Stimulated activated CD4-positive, alpha-beta T cell treated with anti-CD3 and anti-CD28 coated beads, Interleukin-1b, Interleukin-23, amount 100 ng/mL, for 1 hour (primary cell): Measurements from ENCODE around the gene SLC6A19.

Experiments used
- DNase-seq, 2 donors: peaks; one replicate each; pipeline ENCODE4 v3.0.0-alpha.2; 2020; ENCODE audit warnings: low read depth in 2 of 2

SLC6A19 gene

GRCh38 chr5:1180841-1181271, 20.5 kb upstream of the SLC6A19 start:
- no peak for DNase-seq

- DNase-seq: no peak
Observed at GRCh38 chr5:1181451-1182359, 19.7 kb upstream of the SLC6A19 start.

- DNase-seq: no peak
Observed at GRCh38 chr5:1182360-1182632, 19.1 kb upstream of the SLC6A19 start.

GRCh38 chr5:1182633-1183423, 18.6 kb upstream of the SLC6A19 start:
- no peak for DNase-seq

GRCh38 chr5:1183424-1184162, 17.8 kb upstream of the SLC6A19 start:
- DNase-seq: no peak

GRCh38 chr5:1184163-1184470, 17.3 kb upstream of the SLC6A19 start:
- no peak for DNase-seq

- DNase-seq: no peak
Observed at GRCh38 chr5:1184481-1184880, 16.9 kb upstream of the SLC6A19 start.

GRCh38 chr5:1185038-1185627, 16.3 kb upstream of the SLC6A19 start:
- DNase-seq: no peak

- DNase-seq: no peak
Observed at GRCh38 chr5:1185629-1186350, 15.6 kb upstream of the SLC6A19 start.

GRCh38 chr5:1186351-1187233, 14.8 kb upstream of the SLC6A19 start:
- DNase-seq: no peak

- no peak for DNase-seq
Observed at GRCh38 chr5:1187234-1187949, 14.0 kb upstream of the SLC6A19 start.

- DNase-seq: no peak
Observed at GRCh38 chr5:1187950-1188334, 13.5 kb upstream of the SLC6A19 start.

GRCh38 chr5:1188464-1188863, 12.9 kb upstream of the SLC6A19 start:
- DNase-seq: no peak

- no peak for DNase-seq
Observed at GRCh38 chr5:1189269-1189668, 12.1 kb upstream of the SLC6A19 start.

GRCh38 chr5:1190278-1190677, 11.1 kb upstream of the SLC6A19 start:
- DNase-seq: no peak

GRCh38 chr5:1190837-1191239, 10.6 kb upstream of the SLC6A19 start:
- no peak for DNase-seq

GRCh38 chr5:1192971-1193590, 8.3 kb upstream of the SLC6A19 start:
- no peak for DNase-seq

- no peak for DNase-seq
Observed at GRCh38 chr5:1193591-1193985, 7.8 kb upstream of the SLC6A19 start.

- no peak for DNase-seq
Observed at GRCh38 chr5:1194378-1194777, 7.0 kb upstream of the SLC6A19 start.
